Right lung (tissue), 5 donors: ENCODE data around the gene CEACAM6. TPM values are rescaled to one million over a fixed set of nuclear protein-coding genes. Genes with fewer than 3 reads are reported as not detected.
A peak's percentile ranks its signal among the peaks of the same experiment; 100 is the strongest.

ENCODE experiments used
- DNase-seq, 2 donors: peaks; one replicate each; pipeline ENCODE4 v3.0.0-alpha.2; 2013
- polyA plus RNA-seq, 5 donors: library from polyadenylated mRNA; unstranded; fragments of 120-200 nt; gene quantifications; one replicate each; pipeline versions ENCODE4 v1.2.1 to v1.2.3, GENCODE V29; 2013; ENCODE audit warnings: inconsistent platforms in 1 of 5, low replicate concordance in 1 of 5; ENCODE audit not compliant: insufficient read length in 5 of 5, insufficient read depth in 1 of 5

The CEACAM6 gene
- polyA plus RNA-seq, 5 donors: 2.8 to 3.4 (median 2.9) TPM

DNA sequence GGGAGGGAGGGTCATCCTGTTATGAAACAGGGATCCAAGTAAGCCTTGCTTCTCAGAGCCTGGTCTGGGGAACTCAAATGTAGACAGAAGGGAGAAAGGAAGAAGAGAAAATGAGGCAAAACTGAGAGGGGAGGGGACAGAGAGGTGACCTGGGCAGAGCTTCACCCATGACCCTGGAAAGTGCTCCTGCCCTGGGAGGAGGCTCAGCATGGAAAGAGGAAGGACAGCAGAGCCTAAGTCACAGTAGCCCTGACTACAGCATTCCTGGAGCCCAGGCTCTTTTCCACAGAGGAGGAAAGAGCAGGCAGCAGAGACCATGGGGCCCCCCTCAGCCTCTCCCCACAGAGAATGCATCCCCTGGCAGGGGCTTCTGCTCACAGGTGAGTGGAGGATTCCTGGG, 41.0 kb downstream of the CEACAM6 start, which contains the start of gene CEACAM3:
CEACAM3 (plus strand) TSS at position 226 of the 400 bp plus-strand sequence; CDS start at position 317, 91 bp downstream.
- DNase-seq: no peak

DNA sequence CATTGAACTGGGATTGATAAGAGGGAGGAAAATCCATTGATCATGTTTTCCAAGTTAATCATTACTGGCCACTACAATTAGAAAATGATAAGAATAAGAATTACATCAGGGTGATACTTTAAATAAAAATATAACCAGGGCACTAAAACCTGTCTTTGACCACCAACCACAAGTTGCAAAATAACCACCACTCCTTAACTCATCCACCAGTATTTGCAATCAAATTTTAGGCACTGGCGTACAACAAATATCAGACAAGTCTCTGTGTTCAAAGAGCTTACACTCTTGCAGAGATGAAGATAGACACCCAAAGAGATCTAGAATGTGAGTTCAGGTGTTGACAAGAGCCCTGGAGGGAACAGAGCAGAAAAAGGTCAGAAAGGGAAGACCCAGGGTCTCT, 41.6 kb downstream of the CEACAM6 start:
- no peak for DNase-seq

DNA sequence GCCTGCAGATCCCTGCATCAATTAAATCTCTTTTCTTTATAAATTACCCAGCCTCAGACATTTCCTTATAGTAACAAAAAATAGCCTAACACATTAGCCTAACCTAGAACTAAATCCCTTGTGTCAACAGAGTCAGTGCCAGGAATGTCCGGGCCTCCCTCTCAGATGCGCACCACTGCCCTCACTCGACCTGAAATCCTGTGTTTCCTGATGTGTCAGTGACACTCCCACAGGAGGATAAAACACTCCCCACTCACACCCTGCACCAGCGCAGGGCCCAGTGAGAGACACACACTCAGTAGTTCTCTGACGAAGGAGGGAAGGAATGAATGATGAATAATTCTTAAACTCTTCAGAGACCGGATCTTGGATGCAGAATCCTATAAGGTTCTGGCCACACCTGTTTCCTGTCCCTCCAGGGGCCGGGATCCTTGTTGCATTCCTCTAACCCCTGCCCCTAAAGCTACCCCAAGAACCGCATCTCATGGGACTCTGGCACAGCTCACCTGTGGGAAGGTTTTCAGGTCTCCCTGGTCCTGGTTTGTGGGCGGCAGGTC, 44.2 kb downstream of the CEACAM6 start:
- no peak for DNase-seq

DNA sequence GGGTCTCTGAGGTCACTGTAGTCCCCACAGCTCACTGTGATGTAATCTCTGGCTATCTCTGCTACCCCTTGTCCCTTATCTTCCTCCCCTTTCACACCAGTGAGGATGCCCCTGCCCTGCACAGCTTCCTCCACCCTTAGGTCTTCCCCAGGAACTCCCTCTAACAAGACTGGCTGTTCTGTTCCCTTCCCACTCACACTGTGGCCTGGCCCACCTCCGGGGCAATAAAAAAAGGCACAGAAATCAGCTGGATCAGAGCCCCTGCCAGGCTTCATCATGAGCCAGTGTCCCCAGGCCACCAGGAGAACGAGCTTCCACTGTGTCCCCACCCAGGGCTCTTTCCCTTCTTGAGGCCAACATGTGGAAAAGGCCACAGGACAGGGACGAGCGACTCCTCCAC, 45.7 kb downstream of the CEACAM6 start:
- no peak for DNase-seq

DNA sequence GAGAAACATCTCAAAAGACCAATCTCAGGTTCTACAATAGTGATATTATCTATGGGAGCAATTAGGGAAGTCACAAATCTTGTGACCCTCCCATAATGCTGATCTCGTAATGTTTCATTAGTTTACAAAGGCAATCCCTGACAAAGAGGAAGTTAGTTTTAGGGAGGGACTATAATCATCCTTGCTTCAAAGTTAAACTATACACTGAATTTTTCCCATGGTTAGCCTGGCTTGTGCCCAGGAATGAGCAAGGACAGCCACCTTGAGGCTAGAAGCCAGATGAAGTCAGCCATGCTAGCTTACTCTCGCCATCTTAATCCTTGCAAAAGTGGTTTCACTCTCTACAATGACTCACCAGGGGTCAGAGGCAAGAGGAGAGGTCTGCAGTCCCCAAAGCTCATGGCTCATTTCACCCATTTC, 46.5 kb downstream of the CEACAM6 start:
- no peak for DNase-seq

DNA sequence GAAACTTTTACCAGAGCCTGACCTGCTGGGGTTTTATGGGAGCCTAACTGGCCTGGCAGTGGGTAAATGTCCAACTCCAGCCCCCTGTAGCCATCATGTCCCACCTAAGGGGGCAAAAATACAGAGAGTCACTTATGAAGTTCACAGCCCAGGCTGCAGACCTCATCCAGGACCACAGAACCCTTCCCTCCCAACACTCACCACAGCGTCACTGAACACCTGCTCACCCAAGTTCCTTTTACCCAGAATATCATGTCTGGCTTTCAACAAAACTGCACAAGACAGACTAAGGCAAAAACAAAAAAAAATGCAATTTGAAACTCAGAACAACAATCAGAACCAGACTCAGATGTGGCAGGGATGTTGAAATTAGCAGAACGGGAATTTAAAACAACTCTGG, 47.4 kb downstream of the CEACAM6 start:
- no peak for DNase-seq

DNA sequence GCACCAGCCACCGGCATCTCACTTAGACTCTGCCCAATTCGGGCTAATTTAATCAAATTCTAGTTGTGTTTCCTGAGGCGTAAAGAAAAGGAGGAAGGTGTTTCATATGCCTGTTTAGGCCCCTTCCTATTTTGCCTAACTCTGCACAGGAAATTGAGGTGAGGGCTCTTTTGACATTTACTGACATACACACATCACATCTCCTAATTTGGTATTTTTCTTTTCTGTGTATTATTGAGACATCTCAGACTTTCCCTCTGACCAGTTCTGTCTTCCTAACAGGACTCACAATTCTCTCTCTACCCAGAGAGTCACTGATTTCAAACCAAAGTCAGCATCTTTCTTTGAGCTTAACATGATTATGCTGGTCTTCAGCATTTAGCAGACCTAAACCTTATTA, 49.0 kb downstream of the CEACAM6 start:
- no peak for DNase-seq

DNA sequence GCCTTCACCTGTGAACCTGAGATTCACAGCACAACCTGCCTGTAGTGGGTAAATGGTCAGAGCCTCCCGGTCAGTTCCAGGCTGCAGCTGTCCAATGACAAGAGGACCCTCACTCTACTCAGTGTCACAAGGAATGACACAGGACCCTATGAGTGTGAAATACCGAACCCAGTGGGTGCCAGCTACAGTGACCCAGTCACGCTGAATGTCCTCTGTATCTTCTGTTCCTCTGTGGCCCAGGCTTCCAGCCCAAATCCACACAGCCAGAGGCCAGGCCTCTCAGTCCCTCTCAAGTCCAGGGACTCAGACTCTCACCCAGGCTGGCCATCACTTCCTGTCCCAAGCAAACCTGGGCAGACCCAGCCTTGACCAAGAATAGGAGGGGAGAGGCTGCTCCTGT, 51.8 kb downstream of the CEACAM6 start:
- DNase-seq: no peak

DNA sequence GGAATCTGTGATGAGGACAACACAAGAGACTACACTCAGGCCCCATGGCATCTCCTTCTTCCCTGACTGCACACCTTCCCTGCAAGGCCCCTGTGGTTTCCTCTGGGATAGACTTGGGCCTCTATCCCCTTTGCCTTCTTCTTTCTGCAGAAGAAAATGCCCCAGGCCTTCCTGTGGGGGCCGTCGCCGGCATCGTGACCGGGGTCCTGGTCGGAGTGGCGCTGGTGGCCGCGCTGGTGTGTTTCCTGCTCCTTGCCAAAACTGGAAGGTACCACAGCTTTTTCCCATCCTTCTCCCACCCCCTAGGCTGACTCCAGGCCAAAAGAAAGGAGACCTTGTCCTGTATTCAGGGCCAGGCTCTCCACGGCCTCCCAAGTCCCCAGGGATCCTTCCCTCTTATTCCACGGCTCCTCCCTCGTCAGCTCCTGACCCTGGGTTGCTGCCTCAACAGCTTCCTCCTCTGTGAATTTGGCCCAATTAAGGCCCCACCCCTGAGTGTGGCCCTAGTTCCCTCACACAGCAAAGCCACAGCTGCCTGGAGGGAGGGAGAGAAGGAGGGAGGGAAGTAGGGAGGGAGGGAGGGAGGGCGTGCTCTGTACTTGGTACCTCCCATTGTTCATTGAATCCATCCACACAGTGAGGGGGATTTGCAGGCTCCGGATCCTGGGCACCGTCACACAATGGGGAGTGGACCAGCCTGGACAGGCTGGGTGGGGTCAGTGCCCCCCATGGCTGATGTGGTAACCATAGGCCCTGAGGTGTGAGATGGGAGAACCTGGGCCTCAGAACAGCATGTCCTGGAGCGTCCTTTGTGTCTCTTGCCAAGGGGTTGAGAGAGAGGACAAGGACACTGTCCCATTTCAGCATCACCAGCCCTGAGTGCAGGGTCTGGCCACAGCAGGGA, 53.6 kb downstream of the CEACAM6 start:
- DNase-seq: no peak

DNA sequence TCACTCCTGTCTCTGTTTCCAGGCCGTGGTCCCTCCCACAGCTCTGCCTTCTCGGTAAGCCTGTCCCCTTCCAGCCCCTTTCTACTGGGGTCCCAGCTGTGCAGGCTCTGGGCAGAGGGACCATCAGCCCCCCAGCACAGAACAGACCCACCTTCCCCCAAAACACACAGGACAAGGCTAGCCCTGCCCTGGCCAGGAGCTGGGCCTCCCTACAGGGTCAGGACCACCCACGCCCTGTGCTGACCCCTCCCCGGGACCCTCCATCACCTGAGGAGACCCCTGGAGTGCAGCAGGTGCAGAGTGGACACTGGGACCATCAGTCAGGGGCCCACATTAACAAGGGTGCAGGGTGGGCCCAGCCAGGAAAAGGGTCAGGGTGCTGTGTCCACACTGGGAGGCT, 55.0 kb downstream of the CEACAM6 start:
- no peak for DNase-seq

DNA sequence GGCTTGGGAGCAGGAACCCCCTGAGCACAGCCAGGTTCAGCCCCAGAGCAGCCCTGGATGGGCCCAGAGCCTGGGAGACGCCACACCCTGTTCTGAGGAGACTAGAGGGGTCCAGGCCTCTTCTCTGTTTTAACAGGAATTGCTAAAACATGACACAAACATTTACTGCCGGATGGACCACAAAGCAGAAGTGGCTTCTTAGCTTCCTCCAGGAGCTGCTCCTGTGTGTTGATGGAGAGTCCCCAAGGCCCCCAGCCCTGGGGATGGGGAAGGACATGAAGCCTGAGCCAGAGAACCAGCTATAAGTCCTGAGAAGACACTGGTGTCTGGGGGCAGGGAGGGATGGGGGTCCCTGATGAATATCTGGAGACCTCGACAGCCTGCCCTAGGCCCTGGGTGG, 55.7 kb downstream of the CEACAM6 start:
- DNase-seq: no peak

DNA sequence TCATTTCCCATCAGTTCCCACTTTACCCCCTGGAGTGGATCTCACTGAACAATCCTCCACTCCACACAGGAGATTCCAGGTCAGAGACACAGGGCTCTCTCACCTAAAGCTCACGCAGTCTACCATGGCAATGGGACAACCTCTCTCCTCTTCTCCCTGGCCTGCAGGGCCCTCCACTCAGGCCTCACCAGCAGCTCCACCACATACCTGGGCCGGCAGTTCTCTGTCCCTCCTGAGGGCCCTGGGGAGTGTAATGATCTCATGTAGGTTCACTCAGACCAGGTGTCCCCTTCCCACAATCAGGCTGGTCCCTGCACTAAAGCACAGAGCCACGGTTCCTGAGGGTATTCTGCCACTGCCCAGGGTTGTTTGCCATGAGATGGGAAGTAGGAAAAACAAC, 56.7 kb downstream of the CEACAM6 start:
- no peak for DNase-seq

DNA sequence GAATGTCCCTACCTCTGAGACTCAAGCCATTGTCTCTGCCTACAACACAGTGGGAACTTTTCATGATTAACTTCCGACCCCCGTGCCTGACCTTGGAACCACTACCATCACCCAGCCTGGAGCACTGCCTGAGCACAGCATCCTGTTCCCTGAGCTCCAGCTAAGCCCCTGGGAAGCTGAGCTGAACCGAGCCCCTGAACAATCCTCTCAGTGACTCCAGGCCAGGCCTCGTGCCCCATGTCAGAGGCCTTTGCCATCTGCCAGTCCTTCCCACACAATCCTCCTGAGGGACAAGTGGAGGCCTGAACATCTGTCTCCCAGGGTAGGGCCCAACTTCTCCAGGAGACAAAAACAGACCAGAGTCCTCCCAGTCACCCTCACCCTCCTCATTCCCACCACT, 58.6 kb downstream of the CEACAM6 start:
- DNase-seq: no peak

DNA sequence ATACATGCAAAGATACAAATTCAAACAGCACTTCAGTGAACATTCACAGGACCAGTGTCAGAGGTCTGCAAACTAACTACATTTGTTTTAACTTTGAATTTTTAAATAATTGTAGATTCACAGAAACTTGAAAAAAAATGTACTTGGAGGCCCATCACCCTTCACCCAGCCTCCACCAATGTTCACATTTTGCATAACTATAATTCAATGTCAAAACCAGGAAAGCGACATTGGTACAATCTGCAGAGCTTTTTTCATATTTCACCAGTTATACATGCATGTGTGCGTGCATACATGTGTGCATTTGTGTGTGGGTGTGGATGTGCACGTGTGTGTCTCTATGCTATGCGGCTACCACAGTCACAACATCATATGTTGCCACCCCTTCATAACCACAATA, 60.0 kb downstream of the CEACAM6 start:
- DNase-seq: no peak

DNA sequence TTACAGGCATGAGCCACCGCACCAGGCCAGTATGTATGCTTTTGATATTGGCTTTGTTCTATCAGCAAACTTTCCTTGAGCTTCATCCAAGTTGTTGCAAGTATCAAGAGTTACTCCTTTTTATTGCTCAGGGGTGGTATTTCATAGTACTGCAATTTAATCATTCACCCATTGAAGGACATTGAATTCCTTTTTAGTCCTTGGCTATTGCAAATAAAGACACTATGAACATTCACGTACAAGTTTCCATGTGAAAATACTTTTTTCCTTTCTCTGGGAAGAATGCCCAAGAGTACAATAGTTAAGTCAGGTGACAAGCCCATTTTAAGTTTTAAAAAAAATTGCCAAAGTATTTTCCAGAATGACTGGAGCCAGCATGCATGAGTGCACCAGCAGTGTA, 61.4 kb downstream of the CEACAM6 start:
- DNase-seq: no peak

DNA sequence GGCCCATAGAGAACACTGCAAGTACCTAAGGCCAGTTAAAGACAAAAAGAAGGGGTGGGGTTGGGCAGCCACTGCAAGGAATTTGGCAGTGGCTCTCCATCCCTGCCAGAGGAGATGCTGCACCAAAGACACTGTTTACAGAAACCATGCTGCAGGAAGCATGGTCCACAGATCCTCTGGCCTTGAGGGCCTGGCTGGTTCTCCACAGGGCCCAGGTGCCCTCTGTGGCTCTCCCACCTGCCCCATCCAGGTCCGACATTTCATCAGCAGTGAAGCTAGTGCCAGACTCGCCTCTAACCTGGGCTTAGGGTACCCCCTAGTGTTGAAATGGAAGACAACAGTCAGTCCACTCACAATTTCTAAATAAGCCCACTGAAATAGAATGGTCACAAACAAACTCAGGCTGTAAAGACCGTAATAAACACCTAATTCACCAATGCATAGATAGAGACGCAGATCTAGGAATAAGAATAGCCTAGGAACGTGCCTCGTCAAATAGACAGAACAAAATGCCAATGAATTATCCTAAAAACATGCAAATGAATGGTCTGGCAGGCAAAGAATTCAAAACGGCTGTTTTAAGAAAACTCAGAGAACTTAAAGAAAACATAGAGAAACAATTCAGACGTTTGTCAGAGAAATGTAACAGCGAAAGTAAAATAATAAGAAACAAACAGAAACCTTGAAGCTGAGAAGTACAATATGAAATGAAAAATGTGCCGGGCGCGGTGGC, 65.8 kb downstream of the CEACAM6 start:
- peak in 1 of 2 donors; percentile 9 for DNase-seq

Other genes starting within 250 kb of the CEACAM6 start
- 1 to 10 TPM; 3.6 to 9.1 (median 7.2) TPM for gene CEACAM21, start 179.4 kb upstream of the CEACAM6 start, polyA plus RNA-seq
- under 1 TPM in 4 of 5 donors, not detected in 1; 0.10 to 0.66 (median 0.30) TPM for gene CEACAM4, start 128.5 kb upstream of the CEACAM6 start, polyA plus RNA-seq
- gene CEACAM7, start 67.3 kb upstream of the CEACAM6 start, polyA plus RNA-seq: under 1 TPM in 4 of 5 donors, not detected in 1; 0.06 to 0.22 (median 0.10) TPM
- under 1 TPM; 0.14 to 0.58 (median 0.23) TPM for gene CEACAM5, start 46.9 kb upstream of the CEACAM6 start, polyA plus RNA-seq
- gene CEACAM3, start 41.1 kb downstream of the CEACAM6 start, polyA plus RNA-seq: under 1 TPM in 4 of 5 donors, not detected in 1; 0.16 to 0.39 (median 0.23) TPM
- gene LYPD4, start 89.2 kb downstream of the CEACAM6 start, polyA plus RNA-seq: not detected
- not detected for gene DMRTC2, start 89.5 kb downstream of the CEACAM6 start, polyA plus RNA-seq
- 1,000 to 10,000 TPM; 1,580 to 2,598 (median 1,786) TPM for gene RPS19, start 104.7 kb downstream of the CEACAM6 start, polyA plus RNA-seq
- gene CD79A, start 121.7 kb downstream of the CEACAM6 start, polyA plus RNA-seq: 1 to 10 TPM in 3 of 5 donors, under 1 TPM in 2; 0.39 to 2.4 (median 1.3) TPM
- gene ARHGEF1, start 127.7 kb downstream of the CEACAM6 start, polyA plus RNA-seq: 10 to 100 TPM; 51.2 to 86.8 (median 78.4) TPM
- under 1 TPM in 4 of 5 donors, not detected in 1; 0.13 to 0.24 (median 0.20) TPM for gene ERFL, start 172.9 kb downstream of the CEACAM6 start, polyA plus RNA-seq
- gene RABAC1, start 203.8 kb downstream of the CEACAM6 start, polyA plus RNA-seq: 100 to 1,000 TPM in 1 of 5 donors, 10 to 100 TPM in 4; 42.9 to 115 (median 68.9) TPM
- gene ATP1A3, start 238.7 kb downstream of the CEACAM6 start, polyA plus RNA-seq: under 1 TPM in 3 of 5 donors, not detected in 2; 0.19 to 0.38 (median 0.24) TPM